Neuronal stem cell (in vitro differentiated cells): ENCODE results near the gene HNMT.
A peak's percentile ranks its signal among the peaks of the same experiment; 100 is the strongest.
"Not testable (repeated sequence)": the region's sequence is repeated elsewhere in the genome, so short reads cannot be mapped to it uniquely, and the experiment has no call there.

Experiments
- DNase-seq: peaks from one replicate; pipeline ENCODE4 v3.0.0-alpha.2; 2013; ENCODE audit warnings: low spot score
- H2AFZ ChIP-seq: one replicate; pipeline ENCODE4 v1.6.1; 2013; ENCODE audit warnings: mild to moderate bottlenecking, low read length, inconsistent platforms
- H2AK5ac ChIP-seq: 2 replicates; pipeline ENCODE4 v1.6.1; 2013; ENCODE audit warnings: low read depth, mild to moderate bottlenecking, inconsistent platforms, low read length, moderate library complexity, mixed read lengths
- H2BK120ac ChIP-seq: 2 replicates; pipeline ENCODE4 v1.6.1; 2013; ENCODE audit warnings: low read depth, mild to moderate bottlenecking, inconsistent platforms, low read length, moderate library complexity, mixed read lengths
- H2BK12ac ChIP-seq: one replicate; pipeline ENCODE4 v1.6.1; 2013; ENCODE audit warnings: low read length, inconsistent platforms
- H2BK15ac ChIP-seq: 2 replicates; pipeline ENCODE4 v1.6.1; 2013; ENCODE audit warnings: mild to moderate bottlenecking, low read length, inconsistent platforms, mixed read lengths
- H2BK5ac ChIP-seq: one replicate; pipeline ENCODE4 v1.6.1; 2013; ENCODE audit warnings: inconsistent platforms, mild to moderate bottlenecking, low read length, moderate library complexity
- H3K14ac ChIP-seq: one replicate; pipeline ENCODE4 v1.6.1; 2013; ENCODE audit warnings: low read length, inconsistent platforms
- H3K18ac ChIP-seq: 2 replicates; pipeline ENCODE4 v1.6.1; 2013; ENCODE audit warnings: low read length, inconsistent platforms
- H3K23ac ChIP-seq: 2 replicates; pipeline ENCODE4 v1.6.1; 2013; ENCODE audit warnings: low read depth, mild to moderate bottlenecking, mixed read lengths, low read length, inconsistent platforms; ENCODE audit not compliant: poor library complexity
- H3K27ac ChIP-seq: replicated peaks from 3 replicates; pipeline ENCODE4 v1.5.1; 2013; ENCODE audit warnings: low read length, inconsistent platforms
- H3K27me3 ChIP-seq, 3 experiments: 2 replicates each; pipeline ENCODE4 v1.6.1; 2013; ENCODE audit warnings: low read length in 3 of 3, mild to moderate bottlenecking in 2 of 3, inconsistent platforms in 1 of 3, low read depth in 1 of 3, mixed read lengths in 1 of 3, moderate library complexity in 1 of 3; ENCODE audit not compliant: control insufficient read depth in 3 of 3, insufficient read depth in 3 of 3
- H3K36me3 ChIP-seq, 2 donors: replicated peaks in 1 of 2; 2 replicates each; pipeline ENCODE4 v1.6.1; 2013; ENCODE audit warnings: low read length in 2 of 2; ENCODE audit not compliant: control insufficient read depth in 2 of 2, insufficient read depth in 2 of 2
- H3K4ac ChIP-seq: 2 replicates; pipeline ENCODE4 v1.6.1; 2013; ENCODE audit warnings: inconsistent platforms, mild to moderate bottlenecking, low read length, moderate library complexity
- H3K4me1 ChIP-seq, 2 donors: 1 replicate in 1 of 2; 2 replicates in 1 of 2; pipeline ENCODE4 v1.6.1; 2013; ENCODE audit warnings: low read length in 2 of 2, low read depth in 1 of 2; ENCODE audit not compliant: control insufficient read depth in 2 of 2, insufficient read depth in 1 of 2
- H3K4me2 ChIP-seq: one replicate; pipeline ENCODE4 v1.6.1; 2013; ENCODE audit warnings: mild to moderate bottlenecking, low read length, inconsistent platforms; ENCODE audit not compliant: insufficient read depth, poor library complexity, severe bottlenecking
- H3K4me3 ChIP-seq, 2 donors: 2 replicates each; pipeline ENCODE4 v1.5.1; 2013; ENCODE audit warnings: low read length in 2 of 2, mild to moderate bottlenecking in 2 of 2, inconsistent platforms in 1 of 2, moderate library complexity in 1 of 2
- H3K79me1 ChIP-seq: one replicate; pipeline ENCODE4 v1.6.1; 2013; ENCODE audit warnings: low read depth, mild to moderate bottlenecking, inconsistent platforms, low read length, moderate library complexity
- H3K9ac ChIP-seq: one replicate; pipeline ENCODE4 v1.6.1; 2013; ENCODE audit warnings: mild to moderate bottlenecking, low read depth, low read length, inconsistent platforms; ENCODE audit not compliant: poor library complexity
- H3K9me3 ChIP-seq, 2 donors: replicated peaks in 1 of 2; 2 replicates each; pipeline versions ENCODE3 to v1.6.1; 2013; ENCODE audit warnings: low read length in 2 of 2, mild to moderate bottlenecking in 2 of 2, inconsistent platforms in 1 of 2, low read depth in 1 of 2, mixed read lengths in 1 of 2, moderate library complexity in 1 of 2; ENCODE audit not compliant: control insufficient read depth in 2 of 2, insufficient read depth in 1 of 2
- H4K8ac ChIP-seq: one replicate; pipeline ENCODE4 v1.6.1; 2013; ENCODE audit warnings: low read depth, mild to moderate bottlenecking, inconsistent platforms, low read length, moderate library complexity
- H4K91ac ChIP-seq: one replicate; pipeline ENCODE4 v1.6.1; 2013; ENCODE audit warnings: low read length, low read depth, mild to moderate bottlenecking, inconsistent platforms; ENCODE audit not compliant: poor library complexity
- WGBS, 2 donors: extraction: QIAGEN DNeasy Blood & Tissue Kit; methylation state at CpG; one replicate each; pipeline ENCODE4 v1.1.7; 2013; ENCODE audit warnings: missing lambda C conversion rate in 2 of 2, mixed read lengths in 1 of 2; ENCODE audit not compliant: insufficient read length in 2 of 2, insufficient replicate concordance in 1 of 2; ENCODE audit errors: extremely low coverage in 2 of 2; 5-methylcytosine and 5-hydroxymethylcytosine counted together

HNMT gene

GRCh38 chr2:137987011-137987410 lies 22.7 kb downstream of the HNMT start:
- H3K14ac ChIP-seq: no peak overlapping the region

GRCh38 chr2:137991078-137991477 lies 26.8 kb downstream of the HNMT start:
- H3K14ac ChIP-seq: no peak overlapping the region
- H3K27ac ChIP-seq: no peak overlapping the region
- H2AK5ac ChIP-seq: no peak overlapping the region
- H3K36me3 ChIP-seq: no peaks in the 10 kb centered on the region
- no peaks in the 10 kb centered on the region for H3K79me1 ChIP-seq
- H3K18ac ChIP-seq: no peak overlapping the region
- no peak overlapping the region for H2BK120ac ChIP-seq
- no peak overlapping the region for H2BK15ac ChIP-seq
- H3K23ac ChIP-seq: no peak overlapping the region
- H2BK5ac ChIP-seq: no peak overlapping the region
- no peak overlapping the region for H3K4me3 ChIP-seq
- no peak overlapping the region for H4K8ac ChIP-seq
- H2BK12ac ChIP-seq: no peak overlapping the region
- no peak overlapping the region for H2AFZ ChIP-seq
- H3K9me3 ChIP-seq: peaks cover 0 to 4% of the 10 kb centered on the region in 2 donors
- no peak for DNase-seq
- no peak overlapping the region for H3K4me2 ChIP-seq
- H3K27me3 ChIP-seq: no peaks in the 10 kb centered on the region
- no peak overlapping the region for H3K9ac ChIP-seq
- no peak overlapping the region for H4K91ac ChIP-seq
- H3K4ac ChIP-seq: no peak overlapping the region
- H3K4me1 ChIP-seq: no peaks in the 10 kb centered on the region

More at GRCh38 chr2:137987011-137987410, 22.7 kb downstream of the HNMT start:
- H3K79me1 ChIP-seq: no peaks in the 10 kb centered on the region
- H3K4me2 ChIP-seq: no peak overlapping the region
- H2AK5ac ChIP-seq: no peak overlapping the region
- H2AFZ ChIP-seq: no peak overlapping the region
- no peak overlapping the region for H3K4ac ChIP-seq
- no peak overlapping the region for H3K18ac ChIP-seq
- no peak overlapping the region for H3K27ac ChIP-seq
- no peaks in the 10 kb centered on the region for H3K36me3 ChIP-seq
- no peak overlapping the region for H3K23ac ChIP-seq
- no peak for DNase-seq
- H2BK5ac ChIP-seq: no peak overlapping the region
- no peak overlapping the region for H2BK15ac ChIP-seq
- H3K4me1 ChIP-seq: no peaks in the 10 kb centered on the region
- no peak overlapping the region for H3K4me3 ChIP-seq
- no peak overlapping the region for H4K91ac ChIP-seq
- no peak overlapping the region for H2BK12ac ChIP-seq
- no peaks in the 10 kb centered on the region for H3K9me3 ChIP-seq
- no peak overlapping the region for H3K9ac ChIP-seq
- no peak overlapping the region for H2BK120ac ChIP-seq
- no peak overlapping the region for H4K8ac ChIP-seq
- H3K27me3 ChIP-seq: no peaks in the 10 kb centered on the region

GRCh38 chr2:137992039-137992646 lies 27.9 kb downstream of the HNMT start:
- no peak overlapping the region for H4K8ac ChIP-seq
- no peak overlapping the region for H2BK12ac ChIP-seq
- no peak overlapping the region for H3K27ac ChIP-seq
- H2BK5ac ChIP-seq: no peak overlapping the region
- H3K36me3 ChIP-seq: no peaks in the 10 kb centered on the region
- no peak overlapping the region for H2AK5ac ChIP-seq
- no peak overlapping the region for H3K23ac ChIP-seq
- H3K18ac ChIP-seq: peak overlapping the region; percentile 38
- no peak overlapping the region for H3K4me3 ChIP-seq
- H3K27me3 ChIP-seq: no peaks in the 10 kb centered on the region
- H3K4ac ChIP-seq: no peak overlapping the region
- no peaks in the 10 kb centered on the region for H3K4me1 ChIP-seq
- no peak overlapping the region for H3K4me2 ChIP-seq
- no peaks in the 10 kb centered on the region for H3K79me1 ChIP-seq
- no peak for DNase-seq
- peak overlapping the region; percentile 71 for H3K14ac ChIP-seq
- H3K9ac ChIP-seq: no peak overlapping the region
- H2BK120ac ChIP-seq: no peak overlapping the region
- no peak overlapping the region for H2BK15ac ChIP-seq
- peaks cover 0 to 4% of the 10 kb centered on the region in 2 donors for H3K9me3 ChIP-seq
- WGBS, 2 donors: no CpG with 5 or more reads among the region's 6 CpGs
- no peak overlapping the region for H4K91ac ChIP-seq
- H2AFZ ChIP-seq: no peak overlapping the region

GRCh38 chr2:137993715-137994476 lies 29.6 kb downstream of the HNMT start:
- H2AFZ ChIP-seq, H3K27ac ChIP-seq, DNase-seq, H3K79me1 ChIP-seq, H3K9ac ChIP-seq, H3K14ac ChIP-seq, H3K27me3 ChIP-seq, H2BK15ac ChIP-seq, H2BK12ac ChIP-seq, H2BK5ac ChIP-seq, H4K91ac ChIP-seq, H3K4ac ChIP-seq, H3K36me3 ChIP-seq, H3K4me2 ChIP-seq, H3K4me3 ChIP-seq, H3K9me3 ChIP-seq, H2AK5ac ChIP-seq, H3K23ac ChIP-seq, H3K18ac ChIP-seq, H2BK120ac ChIP-seq, H4K8ac ChIP-seq, H3K4me1 ChIP-seq: not testable (repeated sequence)
- WGBS, 2 donors: no CpG with 5 or more reads among the region's 1 CpG
